OCI-LY3 (cell line): ENCODE results near the gene RXRA.

ENCODE experiments used
- CTCF ChIP-seq: fragments of 200-600, 300-600 bp; sonication (generic); IDR thresholded peaks from 2 replicates; pipeline ENCODE4 v1.5.1; 2014; ENCODE audit warnings: antibody characterized with exemption, low read length, low read depth
- EZH2phosphoT487 ChIP-seq: fragments of 200-600 bp; shearing (Covaris generic); IDR thresholded peaks from 2 replicates; pipeline ENCODE4 v1.6.1; 2018; ENCODE audit warnings: antibody characterized with exemption, mixed run types, low read depth

GRCh38 chr9:134337469-134337868 lies 11.2 kb downstream of the RXRA start:
- TF ChIP-seq CTCF (no peak), EZH2phosphoT487 (no peak)
